HTR-8/SVneo (cell line): ENCODE results near the gene GALE.
"Not testable (repeated sequence)": the region's sequence is repeated elsewhere in the genome, so short reads cannot be mapped to it uniquely, and the experiment has no call there.

Source experiments
- DNase-seq: peaks from one replicate; pipeline ENCODE4 v3.0.0; 2011; ENCODE audit warnings: low spot score, mixed read lengths; ENCODE audit not compliant: insufficient read length
- FAIRE-seq: peaks from 2 replicates; lab custom pipeline; 2011; peaks lifted over from hg19 to GRCh38; lab: Jason Lieb, UNC

GALE gene

GRCh38 chr1:23793861-23794731 lies 6.5 kb downstream of the GALE start:
- no peak for FAIRE-seq

GRCh38 chr1:23793018-23793781 lies 7.4 kb downstream of the GALE start:
- no peak for FAIRE-seq
- no peak for DNase-seq

More at GRCh38 chr1:23793861-23794731, 6.5 kb downstream of the GALE start:
- DNase-seq, result no peak

GRCh38 chr1:23792151-23792945 lies 8.2 kb downstream of the GALE start:
- no peak for DNase-seq

GRCh38 chr1:23791516-23792047 lies 9.0 kb downstream of the GALE start:
- DNase-seq, result no peak
- no peak for FAIRE-seq

More at GRCh38 chr1:23792151-23792945, 8.2 kb downstream of the GALE start:
- FAIRE-seq, result no peak

- DNase-seq (peak; percentile 83), FAIRE-seq (no peak)
Measured at GRCh38 chr1:23790696-23791515, 9.6 kb downstream of the GALE start, which contains the start of gene LYPLA2. TSS of gene LYPLA2 (plus strand) at chr1:23791145. CDS start at chr1:23792683, 1,538 bp downstream.

GRCh38 chr1:23788695-23789094 lies 11.9 kb downstream of the GALE start:
- FAIRE-seq, result no peak

GRCh38 chr1:23787701-23788100 lies 12.9 kb downstream of the GALE start:
- no peak for FAIRE-seq
- no peak for DNase-seq

More at GRCh38 chr1:23788695-23789094, 11.9 kb downstream of the GALE start:
- DNase-seq, result no peak

- FAIRE-seq, result no peak
Measured at GRCh38 chr1:23784846-23785245, 15.7 kb downstream of the GALE start.

GRCh38 chr1:23783141-23783540 lies 17.4 kb downstream of the GALE start:
- not testable (repeated sequence) for DNase-seq, FAIRE-seq

More at GRCh38 chr1:23784846-23785245, 15.7 kb downstream of the GALE start:
- DNase-seq, result no peak

GRCh38 chr1:23779826-23780371 lies 20.7 kb downstream of the GALE start:
- DNase-seq (peak; percentile 24), FAIRE-seq (no peak)

GRCh38 chr1:23777979-23778814 lies 22.4 kb downstream of the GALE start, which contains the start of gene PITHD1:
TSS of gene PITHD1 (plus strand) at chr1:23778418. CDS start at chr1:23778516, 98 bp downstream.
- DNase-seq (peak; percentile 89), FAIRE-seq (no peak)

GRCh38 chr1:23776217-23776616 lies 24.3 kb downstream of the GALE start:
- DNase-seq (no peak), FAIRE-seq (no peak)

GRCh38 chr1:23774174-23774880 lies 26.2 kb downstream of the GALE start:
- FAIRE-seq (no peak), DNase-seq (no peak)

GRCh38 chr1:23772854-23773242 lies 27.7 kb downstream of the GALE start:
- DNase-seq, result no peak
- FAIRE-seq, result no peak

- peak; percentile 71 for DNase-seq
- FAIRE-seq, result peak; percentile 72
Measured at GRCh38 chr1:23772049-23772853, 28.3 kb downstream of the GALE start.

GRCh38 chr1:23768733-23769132 lies 31.8 kb downstream of the GALE start:
- FAIRE-seq, result no peak

More at GRCh38 chr1:23768733-23769132, 31.8 kb downstream of the GALE start:
- no peak for DNase-seq
